ENCODE data around the gene POLD4.

The POLD4 gene

GRCh38 chr11:67393437-67393836 lies 40.1 kb upstream of the POLD4 start:
- no peak overlapping the region for H2AFZ ChIP-seq (ENCODE audit: low read depth, low read length)
- H3K27me3 ChIP-seq (ENCODE audit: insufficient read depth, low read length, poor library complexity) = no peaks in the 10 kb centered on the region
- no peak overlapping the region for H3K27ac ChIP-seq (ENCODE audit: low read length)
- H3K9me3 ChIP-seq (ENCODE audit: insufficient read depth, low read length, severe bottlenecking) = no peaks in the 10 kb centered on the region
- peak overlapping the region; percentile 49; the same call in 1 of the 2 replicates for H3K4me2 ChIP-seq (ENCODE audit: insufficient read depth, low read length)
- H3K79me2 ChIP-seq (ENCODE audit: insufficient read depth, low read length) = peaks cover 70% of the 10 kb centered on the region
- TF ChIP-seq EZH2 (IDR thresholded peaks at IDR 0.05; ENCODE audit: borderline replicate concordance, low read depth, low read length, severe bottlenecking) (no peak), CTCF (IDR thresholded peaks at IDR 0.05; ENCODE audit: borderline replicate concordance, extremely low read depth, low read length, poor library complexity, severe bottlenecking) (no peak)
- peaks cover 49% of the 10 kb centered on the region for H4K20me1 ChIP-seq (ENCODE audit: insufficient read depth, low read length)
- H3K9ac ChIP-seq (ENCODE audit: low read depth, low read length) = no peak overlapping the region
- peak overlapping the region in 1 of 2 experiments; percentile 22; a peak in 1 of 4 replicates for H3K4me3 ChIP-seq (ENCODE audit: low read depth in 1 of 2, low read length in 2 of 2)
- no peak for DNase-seq
- no peak for ATAC-seq (ENCODE audit: insufficient read depth, low read depth)
- H3K4me1 ChIP-seq (ENCODE audit: insufficient read depth, low read length) = peaks cover 69% of the 10 kb centered on the region
- peaks cover 52% of the 10 kb centered on the region for H3K36me3 ChIP-seq (ENCODE audit: insufficient read depth, low read length)

GRCh38 chr11:67392183-67392715 lies 38.9 kb upstream of the POLD4 start:
- Histone ChIP-seq H2AFZ (ENCODE audit: low read depth, low read length) (peak overlapping the region; percentile 80), H3K4me3 (ENCODE audit: low read depth in 1 of 2, low read length in 2 of 2) (peak overlapping the region; percentile 96), H3K27ac (ENCODE audit: low read length) (peak overlapping the region; percentile 89), H3K79me2 (ENCODE audit: insufficient read depth, low read length) (peaks cover 58% of the 10 kb centered on the region), H3K4me2 (ENCODE audit: insufficient read depth, low read length) (peak overlapping the region; percentile 90), H4K20me1 (ENCODE audit: insufficient read depth, low read length) (peaks cover 37% of the 10 kb centered on the region), H3K9ac (ENCODE audit: low read depth, low read length) (peak overlapping the region; percentile 97), H3K36me3 (ENCODE audit: insufficient read depth, low read length) (peaks cover 40% of the 10 kb centered on the region), H3K4me1 (ENCODE audit: insufficient read depth, low read length) (peaks cover 57% of the 10 kb centered on the region), H3K27me3 (ENCODE audit: insufficient read depth, low read length, poor library complexity) (no peaks in the 10 kb centered on the region), H3K9me3 (ENCODE audit: insufficient read depth, low read length, severe bottlenecking) (no peaks in the 10 kb centered on the region)
- DNase-seq (no peak), ATAC-seq (ENCODE audit: insufficient read depth, low read depth) (peak; percentile 6; the same call in 1 of the 3 replicates)
- no peak for TF ChIP-seq EZH2 (IDR thresholded peaks at IDR 0.05; ENCODE audit: borderline replicate concordance, low read depth, low read length, severe bottlenecking)

- peak; percentile 95 for DNase-seq
- H3K4me3 ChIP-seq (ENCODE audit: low read depth in 1 of 2, low read length in 2 of 2) = peak within 1 kb of the TSS; percentile 96
- peak within 1 kb of the TSS; percentile 90 for H3K4me2 ChIP-seq (ENCODE audit: insufficient read depth, low read length)
- peaks cover 50% of the 10 kb centered on the region for H3K4me1 ChIP-seq (ENCODE audit: insufficient read depth, low read length)
- ATAC-seq (ENCODE audit: insufficient read depth, low read depth) = peak; percentile 77
- peaks cover 31% of the 10 kb centered on the region for H4K20me1 ChIP-seq (ENCODE audit: insufficient read depth, low read length)
- peak within 1 kb of the TSS; percentile 97 for H3K9ac ChIP-seq (ENCODE audit: low read depth, low read length)
- peak within 1 kb of the TSS; percentile 89 for H3K27ac ChIP-seq (ENCODE audit: low read length)
- peak; percentile 1 for TF ChIP-seq CTCF (IDR thresholded peaks at IDR 0.05; ENCODE audit: borderline replicate concordance, extremely low read depth, low read length, poor library complexity, severe bottlenecking)
- TF ChIP-seq EZH2 (IDR thresholded peaks at IDR 0.05; ENCODE audit: borderline replicate concordance, low read depth, low read length, severe bottlenecking) = no peak
- peaks cover 33% of the 10 kb centered on the region for H3K36me3 ChIP-seq (ENCODE audit: insufficient read depth, low read length)
- H3K79me2 ChIP-seq (ENCODE audit: insufficient read depth, low read length) = peaks cover 51% of the 10 kb centered on the region
- peak within 1 kb of the TSS; percentile 90 for H2AFZ ChIP-seq (ENCODE audit: low read depth, low read length)
- no peaks in the 10 kb centered on the region for H3K9me3 ChIP-seq (ENCODE audit: insufficient read depth, low read length, severe bottlenecking)
- no peaks in the 10 kb centered on the region for H3K27me3 ChIP-seq (ENCODE audit: insufficient read depth, low read length, poor library complexity)
Observed at GRCh38 chr11:67391304-67392182, 38.2 kb upstream of the POLD4 start, which contains the start of gene RAD9A. TSS of gene RAD9A (plus strand) at chr11:67391986. CDS start at chr11:67392045, 59 bp downstream.

- Histone ChIP-seq H4K20me1 (ENCODE audit: insufficient read depth, low read length) (peaks cover 25% of the 10 kb centered on the region), H3K4me3 (ENCODE audit: low read depth in 1 of 2, low read length in 2 of 2) (peak overlapping the region; percentile 96), H3K4me1 (ENCODE audit: insufficient read depth, low read length) (peaks cover 44% of the 10 kb centered on the region), H3K9ac (ENCODE audit: low read depth, low read length) (peak overlapping the region; percentile 97), H3K9me3 (ENCODE audit: insufficient read depth, low read length, severe bottlenecking) (no peaks in the 10 kb centered on the region), H3K36me3 (ENCODE audit: insufficient read depth, low read length) (peaks cover 26% of the 10 kb centered on the region), H3K79me2 (ENCODE audit: insufficient read depth, low read length) (peaks cover 45% of the 10 kb centered on the region), H3K27me3 (ENCODE audit: insufficient read depth, low read length, poor library complexity) (no peaks in the 10 kb centered on the region), H3K4me2 (ENCODE audit: insufficient read depth, low read length) (peak overlapping the region; percentile 90), H2AFZ (ENCODE audit: low read depth, low read length) (peak overlapping the region; percentile 90; the same call in 1 of the 2 replicates), H3K27ac (ENCODE audit: low read length) (peak overlapping the region; percentile 89)
- DNase-seq (no peak), ATAC-seq (ENCODE audit: insufficient read depth, low read depth) (no peak)
- TF ChIP-seq CTCF (IDR thresholded peaks at IDR 0.05; ENCODE audit: borderline replicate concordance, extremely low read depth, low read length, poor library complexity, severe bottlenecking) = no peak
- TF ChIP-seq EZH2 (IDR thresholded peaks at IDR 0.05; ENCODE audit: borderline replicate concordance, low read depth, low read length, severe bottlenecking) = no peak
Observed at GRCh38 chr11:67390947-67391303, 37.6 kb upstream of the POLD4 start.
